EL (cell line): Measurements from ENCODE around the gene RBMXL3.

Experiments
- DNase-seq: peaks from one replicate; pipeline ENCODE4 v3.0.0-alpha.2; 2016

RBMXL3 gene

DNA sequence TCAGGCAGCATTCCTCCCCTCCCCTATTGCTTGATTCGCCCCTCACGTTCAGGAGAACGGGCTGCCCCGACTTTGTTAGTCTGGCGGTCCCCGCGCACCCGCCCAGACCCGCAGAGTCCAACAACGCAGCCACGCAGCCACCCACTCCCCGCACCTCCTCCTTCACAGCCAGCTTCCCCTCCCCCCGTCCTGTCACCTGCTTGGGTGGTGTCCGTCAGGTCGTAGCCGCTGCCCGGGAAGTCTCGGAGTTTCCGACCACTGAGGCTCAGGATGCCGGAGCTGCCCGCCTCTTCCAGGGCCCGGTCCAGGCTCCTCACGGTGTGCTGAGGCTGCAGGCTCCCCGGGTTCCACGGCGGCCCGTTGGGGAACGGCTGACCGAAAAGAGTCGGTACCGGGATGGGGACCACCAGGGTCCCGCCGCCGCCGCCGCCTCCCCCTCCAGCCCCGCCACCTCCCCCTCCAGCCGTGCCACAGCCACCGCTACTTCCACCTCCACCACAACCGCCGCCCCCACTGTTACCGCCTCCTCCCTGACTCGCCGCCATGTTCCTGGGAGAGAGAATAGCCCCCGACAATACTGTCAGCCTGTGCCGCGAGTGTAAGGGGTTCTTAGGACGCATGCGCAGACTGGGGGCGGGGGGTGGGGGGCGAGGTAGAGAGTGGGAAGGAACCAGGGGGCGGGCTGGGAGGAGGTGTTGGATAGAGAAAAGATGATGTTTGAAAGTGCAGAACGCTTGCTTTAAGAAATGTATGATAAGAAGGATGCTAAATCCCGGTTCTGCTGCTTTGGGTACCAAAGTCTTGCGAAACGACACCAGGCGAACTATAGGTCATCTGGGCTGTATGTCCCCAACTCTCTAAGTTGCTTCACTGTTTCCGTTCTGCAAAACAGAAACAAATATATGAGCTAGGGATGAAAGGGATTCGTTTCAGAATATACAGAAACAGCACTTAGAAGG is 44.6 kb downstream of the RBMXL3 start, which contains the start of gene LRCH2:
LRCH2 (minus strand) TSS at position 600 of the 959 bp plus-strand sequence; CDS start at position 545, 55 bp downstream.
- peak; percentile 55 for DNase-seq

DNA sequence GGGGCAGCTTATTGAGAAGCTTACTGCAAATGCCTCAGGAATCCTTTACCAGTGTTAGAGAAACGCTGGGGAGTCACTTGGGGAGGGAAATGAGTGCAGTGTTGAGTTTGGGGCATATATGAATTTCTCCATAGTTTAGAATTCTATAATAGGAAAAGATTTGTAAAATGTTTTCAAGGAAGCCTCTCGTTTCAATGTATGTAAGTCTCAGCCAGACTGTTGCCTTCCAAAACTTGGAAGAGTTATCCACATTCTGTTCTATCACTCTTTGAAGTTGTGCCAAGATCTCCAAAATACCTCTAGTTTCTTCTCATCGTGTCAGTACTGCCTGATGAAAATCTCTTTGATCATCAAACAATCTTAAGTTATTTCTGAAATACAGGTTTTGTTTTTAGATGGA is 45.3 kb downstream of the RBMXL3 start:
- no peak for DNase-seq

DNA sequence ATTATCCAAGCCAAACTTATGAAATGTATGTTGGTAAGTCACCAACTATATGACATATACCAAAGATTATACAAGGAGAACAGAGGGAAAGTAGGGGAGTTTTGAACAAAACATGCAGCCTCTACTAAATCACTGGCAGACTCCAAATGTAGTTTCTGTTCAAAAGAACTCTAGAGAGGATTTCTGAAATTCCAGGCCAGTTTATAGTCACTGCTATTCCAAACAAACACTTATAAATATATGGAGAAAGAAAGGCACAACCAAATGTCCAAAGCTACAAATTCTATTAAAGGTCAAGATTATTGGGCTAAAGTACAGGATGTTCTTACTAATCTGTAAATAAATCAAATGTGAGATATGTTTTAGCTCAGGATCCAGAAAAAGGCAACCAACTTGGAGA is 47.4 kb downstream of the RBMXL3 start:
- DNase-seq, result no peak

DNA sequence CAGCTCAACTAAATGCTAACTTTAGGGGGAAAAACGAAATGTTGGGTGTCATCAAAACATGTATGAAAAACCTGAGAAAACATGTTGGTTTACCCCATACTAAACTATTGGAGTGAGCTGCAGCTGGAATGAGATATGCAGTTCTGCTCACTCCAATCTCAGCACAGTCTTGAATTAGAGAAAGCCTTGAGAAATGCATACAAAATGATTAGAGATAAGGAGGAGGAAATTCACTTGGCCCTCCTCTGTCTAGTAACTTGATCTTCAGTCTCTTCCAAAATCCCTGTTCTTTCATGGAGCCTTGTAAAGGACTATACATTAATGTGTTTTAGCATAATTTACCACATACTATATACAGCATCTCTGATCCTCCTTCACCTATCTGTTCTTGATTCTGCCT is 47.8 kb downstream of the RBMXL3 start:
- DNase-seq, result no peak
